PC-3 (cell line): Measurements from ENCODE around the gene BCL2L13. TPM values are rescaled to one million over a fixed set of nuclear protein-coding genes. Genes with fewer than 3 reads are reported as not detected.

Source experiments
- ATAC-seq: fragments of 200-7000 bp; cut with Tn5 transposase; 2 replicates; pipeline ENCODE4 v1.9.1; 2020; ENCODE audit warnings: mild to moderate bottlenecking, moderate library complexity
- BruUV-seq: library from RNA; stranded (reverse); fragments of 400-500 nt; replicated peaks from 2 replicates; lab custom pipeline; 2021; lab: Mats Ljungman, UMichigan
- CTCF ChIA-PET: fragments of 300-600 bp; sonication (Branson Sonifier 250); formaldehyde crosslinking; loops from one replicate; lab custom pipeline; 2022; ENCODE audit warnings: antibody characterized with exemption; lab: Charles Lee
- POLR2A ChIA-PET: fragments of 300-600 bp; sonication (Branson Sonifier 250); formaldehyde crosslinking; loops from one replicate; lab custom pipeline; 2022; ENCODE audit warnings: antibody characterized with exemption; ENCODE audit not compliant: unreplicated experiment; lab: Charles Lee
- DNase-seq: peaks from one replicate; pipeline ENCODE4 v3.0.0-alpha.2; 2015
- H2AFZ ChIP-seq: fragments of 300-600 bp; sonication (generic); 2 replicates; pipeline ENCODE4 v1.6.0; 2016; ENCODE audit warnings: antibody characterized with exemption, low read length
- H3F3A ChIP-seq: fragments of 300-600 bp; sonication (generic); one replicate; pipeline ENCODE4 v1.6.0; 2017; ENCODE audit warnings: antibody characterized with exemption, low read length, control low read depth, mild to moderate bottlenecking; ENCODE audit not compliant: unreplicated experiment
- H3K27ac ChIP-seq: fragments of 300-600 bp; sonication (generic); 2 replicates; pipeline ENCODE4 v1.5.1; 2016; ENCODE audit warnings: mild to moderate bottlenecking, low read length
- H3K27me3 ChIP-seq: fragments of 300-600 bp; sonication (generic); 2 replicates; pipeline ENCODE4 v1.6.1; 2016; ENCODE audit warnings: low read length, mixed read lengths
- H3K36me3 ChIP-seq: fragments of 300-600 bp; sonication (generic); 2 replicates; pipeline ENCODE4 v1.6.1; 2016; ENCODE audit warnings: low read depth, mixed run types, low read length, mixed read lengths
- H3K4me1 ChIP-seq: fragments of 300-600 bp; sonication (generic); 2 replicates; pipeline ENCODE4 v1.5.1; 2016; ENCODE audit warnings: low read length; ENCODE audit not compliant: insufficient read depth
- H3K4me2 ChIP-seq: fragments of 300-600 bp; sonication (generic); 2 replicates; pipeline ENCODE4 v1.6.0; 2016; ENCODE audit warnings: low read length
- H3K4me3 ChIP-seq: fragments of 300-600 bp; sonication (generic); 2 replicates; pipeline ENCODE4 v1.5.1; 2016; ENCODE audit warnings: mild to moderate bottlenecking, low read length, mixed read lengths
- H3K79me2 ChIP-seq: fragments of 300-600 bp; sonication (generic); 2 replicates; pipeline ENCODE4 v1.6.1; 2017; ENCODE audit warnings: low read length, mixed read lengths
- H3K9ac ChIP-seq: fragments of 300-600 bp; sonication (generic); 2 replicates; pipeline ENCODE4 v1.6.0; 2016; ENCODE audit warnings: mild to moderate bottlenecking, low read length
- H3K9me2 ChIP-seq: fragments of 300-600 bp; sonication (generic); replicated peaks from 2 replicates; pipeline ENCODE4 v1.6.1; 2016; ENCODE audit warnings: mixed run types, low read length, mixed read lengths
- H3K9me3 ChIP-seq: fragments of 300-600 bp; sonication (generic); 2 replicates; pipeline ENCODE4 v1.6.1; 2016; ENCODE audit warnings: low read length, mixed read lengths
- H4K20me1 ChIP-seq: fragments of 300-600 bp; sonication (generic); 2 replicates; pipeline ENCODE4 v1.6.1; 2016; ENCODE audit warnings: low read length, mixed read lengths
- EZH2 ChIP-seq: fragments of 300-600 bp; sonication (generic); IDR thresholded peaks from one replicate; pipeline ENCODE4 v1.6.1; 2017; ENCODE audit warnings: antibody characterized with exemption, mild to moderate bottlenecking, low read length; ENCODE audit not compliant: unreplicated experiment
- EZH2phosphoT487 ChIP-seq: fragments of 300-600 bp; sonication (generic); IDR thresholded peaks from 2 replicates; pipeline ENCODE4 v1.6.1; 2018; ENCODE audit warnings: mild to moderate bottlenecking, antibody characterized with exemption, low read length, borderline replicate concordance
- intact Hi-C: fragments of 100-400 bp; cut with micrococcal nuclease; formaldehyde crosslinking; loops from 2 replicates; pipeline ENCODE4 v1.9.0; 2023
- total RNA-seq: library from RNA; depleted of rRNA; stranded (reverse); fragments of >200 nt; gene quantifications from 2 replicates; pipeline ENCODE4 v1.2.3, GENCODE V29; 2014
- TF ChIP-seq, protein P1 (sequence below): fragments of 300-600 bp; sonication (generic); conservative IDR thresholded peaks from 2 replicates; pipeline ENCODE4 v1.5.1; 2017; ENCODE audit warnings: antibody characterized with exemption, low read depth, mild to moderate bottlenecking, low read length

The BCL2L13 gene
- total RNA-seq, 1 experiment from 2014 or later = 31.3 TPM

GRCh38 chr22:17724241-17724640 lies 85.7 kb downstream of the BCL2L13 start:
- Histone ChIP-seq H3K4me2 (no peak overlapping the region), H3K27ac (no peak overlapping the region)
- no peak for ATAC-seq

GRCh38 chr22:17724678-17725499 lies 86.3 kb downstream of the BCL2L13 start:
- no peak for TF ChIP-seq EZH2
- TF ChIP-seq, protein P1, sequence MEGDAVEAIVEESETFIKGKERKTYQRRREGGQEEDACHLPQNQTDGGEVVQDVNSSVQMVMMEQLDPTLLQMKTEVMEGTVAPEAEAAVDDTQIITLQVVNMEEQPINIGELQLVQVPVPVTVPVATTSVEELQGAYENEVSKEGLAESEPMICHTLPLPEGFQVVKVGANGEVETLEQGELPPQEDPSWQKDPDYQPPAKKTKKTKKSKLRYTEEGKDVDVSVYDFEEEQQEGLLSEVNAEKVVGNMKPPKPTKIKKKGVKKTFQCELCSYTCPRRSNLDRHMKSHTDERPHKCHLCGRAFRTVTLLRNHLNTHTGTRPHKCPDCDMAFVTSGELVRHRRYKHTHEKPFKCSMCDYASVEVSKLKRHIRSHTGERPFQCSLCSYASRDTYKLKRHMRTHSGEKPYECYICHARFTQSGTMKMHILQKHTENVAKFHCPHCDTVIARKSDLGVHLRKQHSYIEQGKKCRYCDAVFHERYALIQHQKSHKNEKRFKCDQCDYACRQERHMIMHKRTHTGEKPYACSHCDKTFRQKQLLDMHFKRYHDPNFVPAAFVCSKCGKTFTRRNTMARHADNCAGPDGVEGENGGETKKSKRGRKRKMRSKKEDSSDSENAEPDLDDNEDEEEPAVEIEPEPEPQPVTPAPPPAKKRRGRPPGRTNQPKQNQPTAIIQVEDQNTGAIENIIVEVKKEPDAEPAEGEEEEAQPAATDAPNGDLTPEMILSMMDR = no peak
- TF ChIP-seq EZH2phosphoT487 = no peak
- Histone ChIP-seq H3K9ac (no peak overlapping the region), H4K20me1 (no peaks in the 10 kb centered on the region), H3K4me2 (no peak overlapping the region), H3K4me3 (no peak overlapping the region), H3K4me1 (no peaks in the 10 kb centered on the region), H3K27ac (no peak overlapping the region), H3F3A (no peaks in the 10 kb centered on the region), H2AFZ (no peak overlapping the region), H3K9me2 (no peaks in the 10 kb centered on the region), H3K36me3 (no peaks in the 10 kb centered on the region), H3K79me2 (no peaks in the 10 kb centered on the region), H3K9me3 (no peaks in the 10 kb centered on the region), H3K27me3 (no peaks in the 10 kb centered on the region)
- DNase-seq (no peak), ATAC-seq (no peak)
- ChIA-PET CTCF (no interaction called here), POLR2A (no interaction called here)
- BruUV-seq = no TSS peak
- intact Hi-C loops = no loop called here

More at GRCh38 chr22:17724241-17724640, 85.7 kb downstream of the BCL2L13 start:
- DNase-seq = no peak
- POLR2A ChIA-PET = no interaction called here
- H3K27me3 ChIP-seq = no peaks in the 10 kb centered on the region
- H3K79me2 ChIP-seq = no peaks in the 10 kb centered on the region
- TF ChIP-seq EZH2phosphoT487 (no peak), EZH2 (no peak)
- TF ChIP-seq, protein P1 = no peak
- H3K9ac ChIP-seq = no peak overlapping the region
- no peaks in the 10 kb centered on the region for H3K36me3 ChIP-seq
- H3K9me2 ChIP-seq = no peaks in the 10 kb centered on the region
- CTCF ChIA-PET = no interaction called here
- H3F3A ChIP-seq = no peaks in the 10 kb centered on the region
- H3K9me3 ChIP-seq = no peaks in the 10 kb centered on the region
- no peak overlapping the region for H3K4me3 ChIP-seq
- H4K20me1 ChIP-seq = no peaks in the 10 kb centered on the region
- H2AFZ ChIP-seq = no peak overlapping the region
- intact Hi-C loops = no loop called here
- no TSS peak for BruUV-seq
- H3K4me1 ChIP-seq = no peaks in the 10 kb centered on the region

DNA sequence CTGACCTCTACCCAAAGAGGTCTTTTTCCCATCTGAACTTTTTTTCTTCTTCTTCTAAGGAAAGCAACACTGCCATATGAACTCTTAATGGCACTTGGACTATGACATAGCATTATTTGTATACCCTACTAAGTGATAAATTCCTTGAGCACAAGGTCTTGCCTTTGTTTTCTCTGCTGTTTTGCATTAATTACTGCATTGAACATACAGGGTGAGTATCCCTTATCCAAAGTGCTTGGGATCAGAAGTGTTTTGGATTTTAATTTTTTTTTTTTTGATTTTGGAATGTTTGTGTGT lies 86.9 kb downstream of the BCL2L13 start:
- Histone ChIP-seq H3K9ac (no peak overlapping the region), H3K79me2 (no peaks in the 10 kb centered on the region), H3K9me3 (no peaks in the 10 kb centered on the region), H3K4me2 (no peak overlapping the region), H3K36me3 (no peaks in the 10 kb centered on the region), H3K9me2 (no peaks in the 10 kb centered on the region), H2AFZ (no peak overlapping the region), H3K4me1 (no peaks in the 10 kb centered on the region), H3K27ac (no peak overlapping the region), H3K27me3 (no peaks in the 10 kb centered on the region), H4K20me1 (no peaks in the 10 kb centered on the region), H3F3A (no peaks in the 10 kb centered on the region), H3K4me3 (no peak overlapping the region)
- no peak for ATAC-seq
- intact Hi-C loops = no loop called here
- CTCF ChIA-PET = no interaction called here
- POLR2A ChIA-PET = no interaction called here
- no peak for DNase-seq
- TF ChIP-seq, protein P1 = no peak
- TF ChIP-seq EZH2 (no peak), EZH2phosphoT487 (no peak)
- BruUV-seq = no TSS peak
